Ascending aorta (tissue), 2 donors: ENCODE measurements around the gene AK4. TPM values are rescaled to one million over a fixed set of nuclear protein-coding genes. Genes with fewer than 3 reads are reported as not detected.

Source experiments
- DNase-seq, 2 donors: peaks; one replicate each; pipeline ENCODE4 v3.0.0-alpha.2; 2019; ENCODE audit warnings: low spot score in 2 of 2
- H3K27ac ChIP-seq, 2 donors: fragments of 200-600 bp; sonication (generic); one replicate each; pipeline ENCODE4 v1.5.1; 2016 to 2017; ENCODE audit warnings: mild to moderate bottlenecking in 1 of 2
- H3K27me3 ChIP-seq: fragments of 200-600 bp; sonication (generic); one replicate; pipeline ENCODE4 v1.5.1; 2017
- H3K36me3 ChIP-seq, 2 donors: fragments of 200-600 bp; sonication (generic); one replicate each; pipeline ENCODE4 v1.5.1; 2016
- H3K4me1 ChIP-seq, 2 donors: fragments of 200-600 bp; sonication (generic); one replicate each; pipeline ENCODE4 v1.5.1; 2016 to 2017; ENCODE audit warnings: mild to moderate bottlenecking in 1 of 2
- H3K4me3 ChIP-seq, 2 donors: fragments of 200-600 bp; sonication (generic); one replicate each; pipeline ENCODE4 v1.5.1; 2016 to 2017; ENCODE audit warnings: mild to moderate bottlenecking in 1 of 2
- H3K9me3 ChIP-seq, 2 donors: fragments of 200-600 bp; sonication (generic); one replicate each; pipeline ENCODE4 v1.5.1; 2016
- intact Hi-C: fragments of 100-400 bp; cut with DNase I; formaldehyde crosslinking; loops from one replicate; pipeline ENCODE4 v1.15.1; 2023
- total RNA-seq: library from RNA; depleted of rRNA; stranded (reverse); fragments of >200 nt; gene quantifications from one replicate; pipeline ENCODE4 v1.1.0, GENCODE V29; 2016
- TF ChIP-seq, protein P1 (sequence below), 3 experiments: fragments of 200-600 bp in 2 of 3; fragments of 450-650 bp in 1 of 3; sonication (generic) in 2 of 3; IDR thresholded peaks; one replicate each; pipeline ENCODE4 v1.5.1; 2016 to 2019; ENCODE audit warnings: antibody characterized with exemption in 3 of 3, mild to moderate bottlenecking in 1 of 3, moderate library complexity in 1 of 3

The AK4 gene
- total RNA-seq, 1 donor from 2014 or later, result 29.5 TPM

DNA sequence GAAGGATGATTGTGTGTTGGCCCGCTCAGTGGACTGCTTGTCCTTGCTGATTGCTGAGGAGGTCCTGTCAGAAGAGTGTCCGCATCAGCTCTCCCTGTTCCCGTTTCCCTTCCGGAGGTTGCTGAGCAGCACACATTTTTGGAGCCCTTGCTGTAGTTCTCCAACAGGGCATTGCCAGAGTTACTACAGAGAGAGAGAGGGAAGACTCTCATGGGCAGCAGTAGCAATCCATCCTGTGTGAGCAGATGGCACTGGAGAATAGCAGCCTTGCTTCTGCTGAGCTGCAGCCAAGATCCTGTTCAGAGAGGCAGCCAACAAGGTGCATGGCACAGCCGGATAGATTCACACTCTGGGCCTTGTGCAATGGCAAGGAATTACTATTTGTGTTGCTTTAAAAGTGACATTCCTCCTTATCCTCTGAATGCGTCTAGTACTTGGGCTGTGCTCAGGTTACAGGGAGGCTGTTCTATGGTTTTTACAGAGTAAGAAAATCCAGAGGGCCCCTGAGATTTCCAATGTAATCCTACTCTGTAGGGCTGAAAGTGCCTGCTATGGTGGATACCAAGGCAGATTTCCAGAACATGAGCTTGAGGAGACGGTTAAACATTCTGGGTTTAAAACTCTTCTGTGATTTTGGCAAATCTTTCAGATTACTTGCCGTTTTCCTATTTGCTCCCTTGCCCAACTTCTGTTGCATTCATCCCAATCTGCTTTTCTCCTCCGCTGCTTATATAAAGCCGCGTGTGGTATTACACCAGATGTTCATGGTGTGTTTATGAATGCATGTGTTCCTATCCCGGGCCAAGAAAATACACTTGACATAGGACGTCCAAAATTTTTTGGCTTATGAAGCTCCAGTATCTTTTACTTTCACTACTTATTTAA, 27.4 kb downstream of the AK4 start:
- peak overlapping the region in 1 of 2 donors; percentile 10 for H3K4me3 ChIP-seq
- peak overlapping the region; percentile 43 to 50 for H3K27ac ChIP-seq
- no peaks in the 10 kb centered on the region for H3K36me3 ChIP-seq
- no peak for DNase-seq
- TF ChIP-seq, protein P1, sequence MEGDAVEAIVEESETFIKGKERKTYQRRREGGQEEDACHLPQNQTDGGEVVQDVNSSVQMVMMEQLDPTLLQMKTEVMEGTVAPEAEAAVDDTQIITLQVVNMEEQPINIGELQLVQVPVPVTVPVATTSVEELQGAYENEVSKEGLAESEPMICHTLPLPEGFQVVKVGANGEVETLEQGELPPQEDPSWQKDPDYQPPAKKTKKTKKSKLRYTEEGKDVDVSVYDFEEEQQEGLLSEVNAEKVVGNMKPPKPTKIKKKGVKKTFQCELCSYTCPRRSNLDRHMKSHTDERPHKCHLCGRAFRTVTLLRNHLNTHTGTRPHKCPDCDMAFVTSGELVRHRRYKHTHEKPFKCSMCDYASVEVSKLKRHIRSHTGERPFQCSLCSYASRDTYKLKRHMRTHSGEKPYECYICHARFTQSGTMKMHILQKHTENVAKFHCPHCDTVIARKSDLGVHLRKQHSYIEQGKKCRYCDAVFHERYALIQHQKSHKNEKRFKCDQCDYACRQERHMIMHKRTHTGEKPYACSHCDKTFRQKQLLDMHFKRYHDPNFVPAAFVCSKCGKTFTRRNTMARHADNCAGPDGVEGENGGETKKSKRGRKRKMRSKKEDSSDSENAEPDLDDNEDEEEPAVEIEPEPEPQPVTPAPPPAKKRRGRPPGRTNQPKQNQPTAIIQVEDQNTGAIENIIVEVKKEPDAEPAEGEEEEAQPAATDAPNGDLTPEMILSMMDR (IDR thresholded peaks at IDR 0.05), result no peak
- intact Hi-C loops, result loop anchor here (2.0 kb wide), 1 partner anchor 27 kb away; the partner anchor contains the start of gene AK4
- H3K4me1 ChIP-seq, result peaks cover 0 to 34% of the 10 kb centered on the region in 2 donors
- no peaks in the 10 kb centered on the region for H3K27me3 ChIP-seq
- no peaks in the 10 kb centered on the region for H3K9me3 ChIP-seq

DNA sequence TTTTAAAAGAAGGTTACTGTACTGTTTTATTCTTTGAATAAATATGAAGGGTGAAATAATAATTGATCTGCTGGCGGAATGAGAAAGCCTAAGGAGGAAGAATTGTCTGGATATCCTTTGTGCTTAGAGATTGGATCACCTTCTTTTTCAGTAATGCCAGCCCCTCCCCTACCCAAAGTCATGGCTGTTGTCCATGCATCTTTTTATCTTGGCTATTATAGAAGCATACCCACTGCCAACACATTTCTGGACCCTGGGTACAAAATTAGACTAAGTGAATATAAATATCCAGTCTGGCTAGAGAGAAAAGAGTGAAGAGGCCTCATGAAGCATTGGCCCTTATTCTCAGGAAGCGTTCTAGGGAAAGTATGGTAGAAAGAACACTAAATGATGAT, 28.1 kb downstream of the AK4 start:
- no peaks in the 10 kb centered on the region for H3K36me3 ChIP-seq
- peaks cover 0 to 34% of the 10 kb centered on the region in 2 donors for H3K4me1 ChIP-seq
- TF ChIP-seq, protein P1 (IDR thresholded peaks at IDR 0.05), result no peak
- DNase-seq, result no peak
- no peaks in the 10 kb centered on the region for H3K27me3 ChIP-seq
- H3K27ac ChIP-seq, result peak overlapping the region; percentile 4 to 43
- H3K9me3 ChIP-seq, result no peaks in the 10 kb centered on the region
- intact Hi-C loops, result no loop called here
- no peak overlapping the region for H3K4me3 ChIP-seq

DNA sequence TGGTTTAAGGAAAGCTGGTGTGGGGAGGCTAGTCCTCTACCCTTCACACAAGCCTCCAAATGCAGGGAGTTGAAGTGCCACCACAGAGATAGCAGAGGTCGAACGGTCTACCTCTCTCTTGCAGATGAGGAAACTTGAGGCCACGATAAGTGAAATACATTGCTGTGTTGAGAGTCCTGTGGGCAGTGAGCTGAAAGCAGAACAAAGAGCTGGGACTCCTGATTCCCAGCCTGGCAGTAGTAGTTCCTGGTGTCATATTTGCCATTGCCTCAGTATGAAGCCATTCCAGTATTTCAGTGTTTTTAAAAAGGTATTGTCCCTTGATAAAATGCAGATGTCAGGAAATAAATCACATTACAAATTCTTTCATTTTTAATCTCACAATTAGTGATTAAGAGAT, 28.6 kb downstream of the AK4 start:
- Histone ChIP-seq H3K27me3 (no peaks in the 10 kb centered on the region), H3K4me3 (no peak overlapping the region), H3K4me1 (peaks cover 0 to 37% of the 10 kb centered on the region in 2 donors), H3K27ac (peak overlapping the region; percentile 4 to 33), H3K9me3 (no peaks in the 10 kb centered on the region), H3K36me3 (no peaks in the 10 kb centered on the region)
- intact Hi-C loops, result no loop called here
- DNase-seq, result no peak
- TF ChIP-seq, protein P1 (IDR thresholded peaks at IDR 0.05), result no peak

DNA sequence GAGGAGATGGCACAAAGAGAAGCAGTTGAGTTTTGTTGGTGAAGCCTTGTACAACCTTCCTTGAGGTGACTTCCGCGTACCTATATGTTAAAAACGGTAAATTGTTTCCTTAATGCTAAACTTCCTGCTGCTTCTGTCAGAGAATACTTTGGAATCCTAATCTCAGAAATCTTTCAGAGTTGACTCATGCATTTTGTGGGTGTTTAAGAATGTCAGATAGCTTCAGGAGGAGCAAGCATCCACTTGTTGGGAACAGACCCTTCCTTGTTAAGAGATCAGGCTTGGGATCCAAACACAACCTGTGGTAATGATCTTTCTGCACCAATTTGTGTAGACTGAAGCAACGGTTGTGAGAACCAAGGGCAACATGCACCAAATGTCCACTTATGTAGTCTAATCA, 29.5 kb downstream of the AK4 start:
- intact Hi-C loops, result no loop called here
- peaks cover 0 to 37% of the 10 kb centered on the region in 2 donors for H3K4me1 ChIP-seq
- TF ChIP-seq, protein P1 (IDR thresholded peaks at IDR 0.05), result no peak

DNA sequence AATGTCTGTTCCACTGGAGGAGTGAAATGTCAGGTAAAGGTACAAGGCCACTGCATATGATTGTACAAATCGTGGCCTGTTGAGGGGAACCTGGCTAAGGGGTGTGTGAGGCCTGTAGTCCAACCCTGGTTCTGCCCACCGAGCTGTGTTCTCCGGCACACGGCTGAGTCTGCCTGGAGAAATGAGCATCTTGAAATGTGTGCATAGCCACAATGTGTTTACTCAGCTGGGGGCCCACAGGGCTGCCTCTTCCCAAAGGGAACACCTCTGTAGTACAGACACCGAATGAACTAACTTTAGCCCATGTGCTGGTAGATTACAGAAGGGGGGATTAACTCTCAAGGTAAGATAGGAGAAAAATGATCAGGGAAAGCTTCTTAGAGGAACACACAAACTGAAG, 30.2 kb downstream of the AK4 start:
- intact Hi-C loops, result no loop called here
- H3K4me1 ChIP-seq, result peaks cover 0 to 37% of the 10 kb centered on the region in 2 donors
- TF ChIP-seq, protein P1 (IDR thresholded peaks at IDR 0.05), result no peak

More for the DNA sequence above, 29.5 kb downstream of the AK4 start:
- Histone ChIP-seq H3K27me3 (no peaks in the 10 kb centered on the region), H3K27ac (no peak overlapping the region), H3K36me3 (no peaks in the 10 kb centered on the region), H3K9me3 (no peaks in the 10 kb centered on the region), H3K4me3 (no peak overlapping the region)
- DNase-seq, result no peak

More for the DNA sequence above, 30.2 kb downstream of the AK4 start:
- DNase-seq, result no peak
- Histone ChIP-seq H3K27me3 (no peaks in the 10 kb centered on the region), H3K4me3 (no peak overlapping the region), H3K36me3 (no peaks in the 10 kb centered on the region), H3K9me3 (no peaks in the 10 kb centered on the region), H3K27ac (no peak overlapping the region)
